ENCODE data around the gene TRIM23.

TRIM23 gene

DNA sequence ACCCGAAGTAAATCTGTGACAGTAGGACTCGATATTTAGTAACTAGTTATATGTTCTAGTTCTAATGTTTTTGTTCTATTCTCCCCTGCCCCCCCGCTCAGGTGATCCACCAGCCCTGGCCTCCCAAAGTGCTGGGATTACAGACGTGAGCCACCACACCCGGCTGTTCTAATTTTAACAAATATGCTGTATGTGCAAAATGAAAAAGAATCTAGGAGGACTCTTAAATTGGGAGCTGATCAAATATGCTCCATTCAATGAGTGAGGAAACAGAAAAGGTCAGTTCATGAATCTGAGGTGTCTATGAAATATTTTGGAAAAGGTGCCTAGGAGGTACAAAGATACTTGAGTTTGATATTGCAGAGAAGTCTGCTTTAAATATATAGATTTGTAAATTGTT, 78.0 kb downstream of the TRIM23 start:
- no peaks in the 10 kb centered on the region for H3K9me3 ChIP-seq (ENCODE audit: insufficient read depth, low read depth, low read length)
- H3K79me2 ChIP-seq (ENCODE audit: insufficient read depth, low read length): no peaks in the 10 kb centered on the region
- no peaks in the 10 kb centered on the region for H3K9me2 ChIP-seq (replicated peaks; ENCODE audit: low read depth, low read length)
- TF ChIP-seq, protein P1, sequence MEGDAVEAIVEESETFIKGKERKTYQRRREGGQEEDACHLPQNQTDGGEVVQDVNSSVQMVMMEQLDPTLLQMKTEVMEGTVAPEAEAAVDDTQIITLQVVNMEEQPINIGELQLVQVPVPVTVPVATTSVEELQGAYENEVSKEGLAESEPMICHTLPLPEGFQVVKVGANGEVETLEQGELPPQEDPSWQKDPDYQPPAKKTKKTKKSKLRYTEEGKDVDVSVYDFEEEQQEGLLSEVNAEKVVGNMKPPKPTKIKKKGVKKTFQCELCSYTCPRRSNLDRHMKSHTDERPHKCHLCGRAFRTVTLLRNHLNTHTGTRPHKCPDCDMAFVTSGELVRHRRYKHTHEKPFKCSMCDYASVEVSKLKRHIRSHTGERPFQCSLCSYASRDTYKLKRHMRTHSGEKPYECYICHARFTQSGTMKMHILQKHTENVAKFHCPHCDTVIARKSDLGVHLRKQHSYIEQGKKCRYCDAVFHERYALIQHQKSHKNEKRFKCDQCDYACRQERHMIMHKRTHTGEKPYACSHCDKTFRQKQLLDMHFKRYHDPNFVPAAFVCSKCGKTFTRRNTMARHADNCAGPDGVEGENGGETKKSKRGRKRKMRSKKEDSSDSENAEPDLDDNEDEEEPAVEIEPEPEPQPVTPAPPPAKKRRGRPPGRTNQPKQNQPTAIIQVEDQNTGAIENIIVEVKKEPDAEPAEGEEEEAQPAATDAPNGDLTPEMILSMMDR (conservative IDR thresholded peaks at IDR 0.05; ENCODE audit: low read length): no peak
- no peak for TF ChIP-seq EZH2phosphoT487 (IDR thresholded peaks at IDR 0.05; ENCODE audit: borderline replicate concordance)
- H2AFZ ChIP-seq (ENCODE audit: low read length): no peak overlapping the region
- H3K9ac ChIP-seq (ENCODE audit: low read depth, low read length, poor library complexity, severe bottlenecking): no peak overlapping the region
- H3K27me3 ChIP-seq (ENCODE audit: insufficient read depth, low read length, poor library complexity, severe bottlenecking): no peaks in the 10 kb centered on the region
- no peaks in the 10 kb centered on the region; the same call in 1 of the 2 replicates for H3F3A ChIP-seq (ENCODE audit: low read depth)
- H3K4me1 ChIP-seq (ENCODE audit: insufficient read depth, low read length, poor library complexity, severe bottlenecking): peaks cover 10% of the 10 kb centered on the region
- no peaks in the 10 kb centered on the region for H4K20me1 ChIP-seq (ENCODE audit: insufficient read depth, low read length, poor library complexity, severe bottlenecking)
- H3K4me2 ChIP-seq (ENCODE audit: low read depth, low read length, poor library complexity, severe bottlenecking): no peak overlapping the region
- H3K36me3 ChIP-seq (ENCODE audit: insufficient read depth, low read length): peaks cover 71% of the 10 kb centered on the region
- no peak overlapping the region for H3K4me3 ChIP-seq (ENCODE audit: low read length, poor library complexity, severe bottlenecking)

GRCh38 chr5:65544473-65544872, 79.7 kb downstream of the TRIM23 start:
- no peaks in the 10 kb centered on the region for H3K27me3 ChIP-seq (ENCODE audit: insufficient read depth, low read length, poor library complexity, severe bottlenecking)
- no peaks in the 10 kb centered on the region for H3K79me2 ChIP-seq (ENCODE audit: insufficient read depth, low read length)
- H4K20me1 ChIP-seq (ENCODE audit: insufficient read depth, low read length, poor library complexity, severe bottlenecking): no peaks in the 10 kb centered on the region
- H2AFZ ChIP-seq (ENCODE audit: low read length): no peak overlapping the region
- no peaks in the 10 kb centered on the region for H3F3A ChIP-seq (ENCODE audit: low read depth)
- H3K4me1 ChIP-seq (ENCODE audit: insufficient read depth, low read length, poor library complexity, severe bottlenecking): no peaks in the 10 kb centered on the region
- no peaks in the 10 kb centered on the region for H3K9me3 ChIP-seq (ENCODE audit: insufficient read depth, low read depth, low read length)
- peaks cover 68% of the 10 kb centered on the region for H3K36me3 ChIP-seq (ENCODE audit: insufficient read depth, low read length)
- no peak overlapping the region for H3K4me3 ChIP-seq (ENCODE audit: low read length, poor library complexity, severe bottlenecking)
- no peak overlapping the region for H3K4me2 ChIP-seq (ENCODE audit: low read depth, low read length, poor library complexity, severe bottlenecking)
- no peak overlapping the region for H3K9ac ChIP-seq (ENCODE audit: low read depth, low read length, poor library complexity, severe bottlenecking)
- no peaks in the 10 kb centered on the region for H3K9me2 ChIP-seq (replicated peaks; ENCODE audit: low read depth, low read length)
- no peak for TF ChIP-seq EZH2phosphoT487 (IDR thresholded peaks at IDR 0.05; ENCODE audit: borderline replicate concordance)
- TF ChIP-seq, protein P1 (conservative IDR thresholded peaks at IDR 0.05; ENCODE audit: low read length): no peak

DNA sequence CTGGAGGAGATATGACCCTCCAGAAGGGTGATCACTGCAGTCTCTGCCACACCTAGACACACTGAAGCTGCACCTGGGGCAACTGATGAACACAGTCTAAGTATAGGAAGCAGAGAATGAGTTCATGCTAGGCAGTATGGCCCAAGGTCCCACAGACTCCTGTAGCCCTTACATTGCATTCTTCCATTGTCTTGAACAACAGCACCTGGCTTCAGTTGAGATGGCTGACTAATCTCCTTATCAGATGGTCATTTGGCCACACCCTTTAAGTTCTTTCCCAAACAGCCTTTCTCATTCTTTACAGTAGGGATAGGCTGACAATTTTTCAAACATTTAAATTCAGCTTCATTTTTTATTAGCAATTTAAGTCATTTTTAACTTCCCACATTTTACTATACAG, 84.3 kb downstream of the TRIM23 start:
- Histone ChIP-seq H2AFZ (ENCODE audit: low read length) (no peak overlapping the region), H3K9ac (ENCODE audit: low read depth, low read length, poor library complexity, severe bottlenecking) (no peak overlapping the region), H3K4me2 (ENCODE audit: low read depth, low read length, poor library complexity, severe bottlenecking) (no peak overlapping the region), H3K4me3 (ENCODE audit: low read length, poor library complexity, severe bottlenecking) (no peak overlapping the region), H3K27me3 (ENCODE audit: insufficient read depth, low read length, poor library complexity, severe bottlenecking) (no peaks in the 10 kb centered on the region), H3K79me2 (ENCODE audit: insufficient read depth, low read length) (no peaks in the 10 kb centered on the region), H3K36me3 (ENCODE audit: insufficient read depth, low read length) (peaks cover 56% of the 10 kb centered on the region; the same call in 1 of the 2 replicates), H4K20me1 (ENCODE audit: insufficient read depth, low read length, poor library complexity, severe bottlenecking) (no peaks in the 10 kb centered on the region), H3K4me1 (ENCODE audit: insufficient read depth, low read length, poor library complexity, severe bottlenecking) (no peaks in the 10 kb centered on the region), H3F3A (ENCODE audit: low read depth) (0 out of 2 replicates have a peak, but pooled peaks cover 3% of the 10 kb centered on the region), H3K9me3 (ENCODE audit: insufficient read depth, low read depth, low read length) (no peaks in the 10 kb centered on the region), H3K9me2 (replicated peaks; ENCODE audit: low read depth, low read length) (no peaks in the 10 kb centered on the region)
- no peak for TF ChIP-seq EZH2phosphoT487 (IDR thresholded peaks at IDR 0.05; ENCODE audit: borderline replicate concordance)
- TF ChIP-seq, protein P1 (conservative IDR thresholded peaks at IDR 0.05; ENCODE audit: low read length): no peak

Data from Loucy (cell line).